ENCODE data around the gene PARD6G. TPM values are rescaled to one million over a fixed set of nuclear protein-coding genes. Genes with fewer than 3 reads are reported as not detected.

The PARD6G gene
- total RNA-seq, 1 experiment from 2014 or later = 5.4 TPM

GRCh38 chr18:80228051-80228848, 19.1 kb downstream of the PARD6G start:
- no peak for ATAC-seq

GRCh38 chr18:80227472-80227871, 19.8 kb downstream of the PARD6G start:
- no TSS peak for BruUV-seq (replicated peaks)
- POLR2A ChIA-PET (ENCODE audit: unreplicated experiment) = no interaction called here
- H3K36me3 ChIP-seq (ENCODE audit: low read depth, low read length) = no peaks in the 10 kb centered on the region

More at GRCh38 chr18:80228051-80228848, 19.1 kb downstream of the PARD6G start:
- intact Hi-C loops (cut with micrococcal nuclease) = no loop called here
- H3K27me3 ChIP-seq (ENCODE audit: low read length) = no peaks in the 10 kb centered on the region
- no peak overlapping the region for H3K9ac ChIP-seq (ENCODE audit: low read length)
- no TSS peak for BruUV-seq (replicated peaks)
- no peaks in the 10 kb centered on the region for H3K9me3 ChIP-seq (ENCODE audit: low read length)
- H3K36me3 ChIP-seq (ENCODE audit: low read depth, low read length) = no peaks in the 10 kb centered on the region
- ChIA-PET CTCF (no interaction called here), POLR2A (ENCODE audit: unreplicated experiment) (no interaction called here)
- no peak overlapping the region for H3K4me2 ChIP-seq (ENCODE audit: low read length)
- no peaks in the 10 kb centered on the region for H3K79me2 ChIP-seq (ENCODE audit: low read length)
- no peak overlapping the region for H3K27ac ChIP-seq (ENCODE audit: low read length)
- H2AFZ ChIP-seq (ENCODE audit: low read length) = no peak overlapping the region
- TF ChIP-seq, protein P1, sequence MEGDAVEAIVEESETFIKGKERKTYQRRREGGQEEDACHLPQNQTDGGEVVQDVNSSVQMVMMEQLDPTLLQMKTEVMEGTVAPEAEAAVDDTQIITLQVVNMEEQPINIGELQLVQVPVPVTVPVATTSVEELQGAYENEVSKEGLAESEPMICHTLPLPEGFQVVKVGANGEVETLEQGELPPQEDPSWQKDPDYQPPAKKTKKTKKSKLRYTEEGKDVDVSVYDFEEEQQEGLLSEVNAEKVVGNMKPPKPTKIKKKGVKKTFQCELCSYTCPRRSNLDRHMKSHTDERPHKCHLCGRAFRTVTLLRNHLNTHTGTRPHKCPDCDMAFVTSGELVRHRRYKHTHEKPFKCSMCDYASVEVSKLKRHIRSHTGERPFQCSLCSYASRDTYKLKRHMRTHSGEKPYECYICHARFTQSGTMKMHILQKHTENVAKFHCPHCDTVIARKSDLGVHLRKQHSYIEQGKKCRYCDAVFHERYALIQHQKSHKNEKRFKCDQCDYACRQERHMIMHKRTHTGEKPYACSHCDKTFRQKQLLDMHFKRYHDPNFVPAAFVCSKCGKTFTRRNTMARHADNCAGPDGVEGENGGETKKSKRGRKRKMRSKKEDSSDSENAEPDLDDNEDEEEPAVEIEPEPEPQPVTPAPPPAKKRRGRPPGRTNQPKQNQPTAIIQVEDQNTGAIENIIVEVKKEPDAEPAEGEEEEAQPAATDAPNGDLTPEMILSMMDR (conservative IDR thresholded peaks at IDR 0.05; ENCODE audit: low read depth, low read length) = no peak
- no peak for TF ChIP-seq EZH2 (IDR thresholded peaks at IDR 0.05; ENCODE audit: low read length, unreplicated experiment)
- TF ChIP-seq EZH2phosphoT487 (IDR thresholded peaks at IDR 0.05; ENCODE audit: borderline replicate concordance, low read length) = no peak
- no peaks in the 10 kb centered on the region for H3F3A ChIP-seq (ENCODE audit: low read length, unreplicated experiment)
- no peaks in the 10 kb centered on the region for H3K9me2 ChIP-seq (replicated peaks; ENCODE audit: low read length)
- H3K4me3 ChIP-seq (ENCODE audit: low read length) = no peak overlapping the region
- H4K20me1 ChIP-seq (ENCODE audit: low read length) = no peaks in the 10 kb centered on the region
- no peaks in the 10 kb centered on the region for H3K4me1 ChIP-seq (ENCODE audit: insufficient read depth, low read length)
- no peak for DNase-seq

DNA sequence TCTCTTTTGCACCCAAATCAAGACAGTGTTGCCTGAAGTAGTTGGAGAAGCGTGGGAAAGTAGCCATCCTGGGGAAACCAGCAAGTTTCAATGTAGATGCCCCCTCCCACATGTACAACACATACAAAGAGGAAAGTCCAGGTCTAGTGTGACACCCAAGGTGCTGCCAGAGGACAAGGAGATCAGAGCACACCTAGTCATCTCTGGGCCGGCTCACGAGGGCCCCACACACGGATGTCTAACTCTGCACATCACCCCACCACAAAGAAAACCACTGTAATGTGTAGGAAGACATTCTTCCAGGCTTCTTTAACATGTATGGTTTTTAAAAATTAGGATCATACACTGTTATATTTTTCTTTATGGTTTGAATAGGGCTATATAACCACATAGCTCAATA, 21.6 kb downstream of the PARD6G start:
- H3F3A ChIP-seq (ENCODE audit: low read length, unreplicated experiment) = no peaks in the 10 kb centered on the region
- POLR2A ChIA-PET (ENCODE audit: unreplicated experiment) = no interaction called here
- no peak overlapping the region for H3K4me3 ChIP-seq (ENCODE audit: low read length)
- H3K79me2 ChIP-seq (ENCODE audit: low read length) = no peaks in the 10 kb centered on the region
- no peak overlapping the region for H2AFZ ChIP-seq (ENCODE audit: low read length)
- H3K4me2 ChIP-seq (ENCODE audit: low read length) = no peak overlapping the region
- no peak for TF ChIP-seq EZH2 (IDR thresholded peaks at IDR 0.05; ENCODE audit: low read length, unreplicated experiment)
- TF ChIP-seq, protein P1 (conservative IDR thresholded peaks at IDR 0.05; ENCODE audit: low read depth, low read length) = no peak
- TF ChIP-seq EZH2phosphoT487 (IDR thresholded peaks at IDR 0.05; ENCODE audit: borderline replicate concordance, low read length) = no peak
- no peaks in the 10 kb centered on the region for H3K27me3 ChIP-seq (ENCODE audit: low read length)
- H3K27ac ChIP-seq (ENCODE audit: low read length) = no peak overlapping the region
- CTCF ChIA-PET = no interaction called here
- no peak overlapping the region for H3K9ac ChIP-seq (ENCODE audit: low read length)
- H3K9me2 ChIP-seq (replicated peaks; ENCODE audit: low read length) = no peaks in the 10 kb centered on the region
- no peaks in the 10 kb centered on the region for H3K9me3 ChIP-seq (ENCODE audit: low read length)
- intact Hi-C loops (cut with micrococcal nuclease) = no loop called here
- ATAC-seq = no peak
- H3K36me3 ChIP-seq (ENCODE audit: low read depth, low read length) = no peaks in the 10 kb centered on the region
- no TSS peak for BruUV-seq (replicated peaks)
- H3K4me1 ChIP-seq (ENCODE audit: insufficient read depth, low read length) = no peaks in the 10 kb centered on the region
- no peak for DNase-seq
- H4K20me1 ChIP-seq (ENCODE audit: low read length) = no peaks in the 10 kb centered on the region

More at GRCh38 chr18:80227472-80227871, 19.8 kb downstream of the PARD6G start:
- CTCF ChIA-PET = no interaction called here
- Histone ChIP-seq H3K9me2 (replicated peaks; ENCODE audit: low read length) (no peaks in the 10 kb centered on the region), H2AFZ (ENCODE audit: low read length) (no peak overlapping the region), H3K9me3 (ENCODE audit: low read length) (no peaks in the 10 kb centered on the region), H3K4me3 (ENCODE audit: low read length) (no peak overlapping the region), H3K79me2 (ENCODE audit: low read length) (no peaks in the 10 kb centered on the region), H4K20me1 (ENCODE audit: low read length) (no peaks in the 10 kb centered on the region), H3K27ac (ENCODE audit: low read length) (no peak overlapping the region), H3K27me3 (ENCODE audit: low read length) (no peaks in the 10 kb centered on the region), H3F3A (ENCODE audit: low read length, unreplicated experiment) (no peaks in the 10 kb centered on the region), H3K4me1 (ENCODE audit: insufficient read depth, low read length) (no peaks in the 10 kb centered on the region), H3K9ac (ENCODE audit: low read length) (no peak overlapping the region), H3K4me2 (ENCODE audit: low read length) (no peak overlapping the region)
- no peak for DNase-seq
- TF ChIP-seq EZH2phosphoT487 (IDR thresholded peaks at IDR 0.05; ENCODE audit: borderline replicate concordance, low read length) = no peak
- TF ChIP-seq, protein P1 (conservative IDR thresholded peaks at IDR 0.05; ENCODE audit: low read depth, low read length) = no peak
- ATAC-seq = no peak
- intact Hi-C loops (cut with micrococcal nuclease) = no loop called here

All from PC-3 (cell line).